ENCODE measurements around the gene TLK2. TPM values are rescaled to one million over a fixed set of nuclear protein-coding genes. Genes with fewer than 3 reads are reported as not detected.
A peak's percentile ranks its signal among the peaks of the same experiment; 100 is the strongest.
"Not testable (repeated sequence)": the region's sequence is repeated elsewhere in the genome, so short reads cannot be mapped to it uniquely, and the experiment has no call there.

Gene TLK2
- total RNA-seq (2014; rRNA removed; shearing (Covaris generic)): 22.0 and 31.6 TPM in 2 replicates

DNA sequence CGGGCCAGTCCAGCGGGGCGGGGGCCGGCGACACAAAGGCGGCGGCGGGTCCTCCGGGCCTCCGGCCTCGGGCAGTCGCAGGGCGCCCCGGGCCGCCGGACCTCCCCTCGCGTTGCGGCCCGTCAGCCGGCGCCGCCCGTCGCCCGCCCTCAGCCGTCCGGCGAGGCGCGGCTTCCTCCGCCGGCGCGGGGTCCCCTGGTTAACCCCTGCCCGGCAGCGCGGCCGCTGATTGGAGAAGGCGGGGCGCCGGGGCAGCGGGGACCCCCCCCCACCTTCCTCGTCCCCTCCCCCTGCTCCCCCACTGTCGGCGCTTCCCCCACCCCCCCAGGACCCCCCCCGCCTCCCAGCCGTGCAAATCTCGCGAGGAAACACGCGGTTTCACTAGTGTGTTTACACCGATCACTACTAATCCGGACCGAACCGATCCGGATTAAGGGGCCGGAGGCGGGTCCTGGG, at the start of gene TLK2:
Gene TLK2 (plus strand): TSS at position 402 of the 456 bp plus-strand sequence. CDS start 2,301 bp downstream, outside the sequence.
- peak; percentile 58 for DNase-seq (ENCODE audit: low spot score)
- in situ Hi-C loops (cut with HindIII; ENCODE audit: low sequenced_read_pairs): no loop called here

- in situ Hi-C loops (cut with HindIII; ENCODE audit: low sequenced_read_pairs); DNase-seq (ENCODE audit: low spot score): not testable (repeated sequence)
These were observed 43.4 kb upstream of the TLK2 start for GRCh38 chr17:62435251-62435650.

GRCh38 chr17:62441181-62441580, 37.4 kb upstream of the TLK2 start:
- in situ Hi-C loops (cut with HindIII; ENCODE audit: low sequenced_read_pairs); DNase-seq (ENCODE audit: low spot score): not testable (repeated sequence)

DNA sequence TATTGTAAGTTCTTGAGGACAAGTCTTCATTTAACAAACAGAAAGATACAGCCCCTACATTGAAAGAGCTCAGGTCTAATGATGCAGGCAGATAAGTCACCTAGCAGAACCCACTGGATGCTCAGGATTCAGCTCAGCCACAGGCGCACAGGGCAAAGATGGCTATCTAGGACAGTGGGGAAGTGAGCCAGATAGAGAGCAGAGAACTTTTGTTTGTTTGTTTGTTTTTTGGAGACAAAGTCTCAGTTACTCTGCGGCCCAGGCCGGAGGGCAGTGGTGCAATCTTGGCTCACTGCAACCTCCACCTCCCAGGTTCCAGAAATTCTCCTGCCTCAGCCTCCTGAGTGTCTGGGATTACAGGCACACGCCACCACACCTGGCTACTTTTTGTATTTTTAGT, 34.6 kb upstream of the TLK2 start:
- in situ Hi-C loops (cut with HindIII; ENCODE audit: low sequenced_read_pairs): no loop called here
- no peak for DNase-seq (ENCODE audit: low spot score)

GRCh38 chr17:62445791-62446190, 32.8 kb upstream of the TLK2 start:
- in situ Hi-C loops (cut with HindIII; ENCODE audit: low sequenced_read_pairs); DNase-seq (ENCODE audit: low spot score): not testable (repeated sequence)

DNA sequence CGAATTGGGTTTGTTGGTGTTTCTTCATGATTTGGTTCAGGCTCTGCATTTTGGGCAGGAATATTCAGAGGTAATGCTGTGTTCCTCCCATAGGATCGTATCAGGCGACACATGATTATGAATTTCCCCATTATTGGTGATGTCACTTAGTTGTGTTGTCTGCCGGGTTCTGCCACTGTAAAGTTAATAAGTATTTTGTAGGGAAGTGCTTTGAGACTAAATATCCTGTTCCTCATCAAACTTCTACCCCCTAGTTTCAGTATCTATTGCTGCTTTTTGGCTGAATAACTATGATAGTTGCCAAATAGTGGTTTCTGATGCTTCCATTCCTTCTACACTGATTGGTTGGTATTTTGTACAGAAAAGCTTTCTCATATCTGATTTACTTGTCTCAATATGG, 26.4 kb upstream of the TLK2 start:
- DNase-seq (ENCODE audit: low spot score); in situ Hi-C loops (cut with HindIII; ENCODE audit: low sequenced_read_pairs): not testable (repeated sequence)

- DNase-seq (ENCODE audit: low spot score); in situ Hi-C loops (cut with HindIII; ENCODE audit: low sequenced_read_pairs): not testable (repeated sequence)
These were observed 25.6 kb upstream of the TLK2 start for GRCh38 chr17:62453041-62453440.

DNA sequence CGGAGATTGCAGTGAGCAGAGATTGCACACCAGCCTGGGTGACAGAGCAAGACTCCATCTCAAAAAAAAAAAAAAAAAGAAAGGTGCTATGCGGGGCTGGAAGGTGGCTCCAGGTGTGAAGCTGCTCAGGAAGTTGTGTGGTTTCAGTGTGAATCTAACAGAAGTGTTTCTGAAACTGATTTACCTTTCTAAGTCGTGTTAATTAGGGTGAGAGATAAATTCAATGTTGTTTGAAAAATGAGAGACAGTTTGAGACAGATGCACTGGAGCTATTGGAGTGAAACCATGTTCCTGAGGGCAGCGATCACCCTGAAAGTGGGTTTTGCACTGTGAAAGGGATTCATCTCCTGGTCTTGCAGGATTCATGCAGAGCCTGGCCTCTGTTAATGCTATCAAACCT, 25.0 kb upstream of the TLK2 start:
- in situ Hi-C loops (cut with HindIII; ENCODE audit: low sequenced_read_pairs): not testable (repeated sequence)

DNA sequence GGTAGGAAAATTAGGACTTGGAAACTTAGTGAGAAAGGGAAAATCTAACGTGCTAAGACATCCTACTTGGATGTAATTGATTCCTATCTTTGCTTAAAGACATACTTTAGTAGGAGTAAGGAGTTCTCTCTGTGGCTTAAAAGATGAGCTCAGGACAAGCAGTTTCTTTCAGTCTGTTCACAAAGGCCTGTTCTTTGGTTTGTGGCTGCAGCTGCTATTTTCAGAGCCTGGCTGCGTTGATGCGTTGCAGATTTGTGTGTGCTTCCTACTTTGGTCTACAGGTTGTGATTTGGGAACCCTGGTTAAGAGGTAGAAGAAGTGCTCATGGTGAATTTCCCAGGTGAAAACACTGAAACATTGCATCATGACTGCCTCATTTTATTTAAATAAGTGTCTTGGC, 24.5 kb upstream of the TLK2 start:
- DNase-seq (ENCODE audit: low spot score); in situ Hi-C loops (cut with HindIII; ENCODE audit: low sequenced_read_pairs): not testable (repeated sequence)

More for the DNA sequence above, 25.0 kb upstream of the TLK2 start:
- not testable (repeated sequence) for DNase-seq (ENCODE audit: low spot score)

DNA sequence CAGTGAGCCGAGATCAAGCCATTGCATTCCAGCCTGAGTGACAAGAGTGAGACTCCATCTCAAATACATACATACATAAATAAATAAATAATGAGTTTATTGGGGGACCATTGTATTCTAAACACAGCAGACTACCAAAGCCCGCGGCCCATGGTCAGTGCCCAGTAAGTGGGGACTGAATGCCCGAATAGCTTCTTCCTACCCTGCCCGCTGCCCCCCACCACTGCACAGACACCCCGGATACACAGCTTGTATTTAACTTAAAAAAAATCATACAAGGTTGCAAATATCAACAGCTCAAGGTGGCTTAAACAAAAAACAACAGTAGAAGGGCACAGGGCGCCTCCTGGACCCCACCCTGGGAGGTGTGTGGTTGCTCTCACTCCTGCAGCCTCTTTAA, 22.6 kb upstream of the TLK2 start:
- in situ Hi-C loops (cut with HindIII; ENCODE audit: low sequenced_read_pairs): no loop called here
- no peak for DNase-seq (ENCODE audit: low spot score)

DNA sequence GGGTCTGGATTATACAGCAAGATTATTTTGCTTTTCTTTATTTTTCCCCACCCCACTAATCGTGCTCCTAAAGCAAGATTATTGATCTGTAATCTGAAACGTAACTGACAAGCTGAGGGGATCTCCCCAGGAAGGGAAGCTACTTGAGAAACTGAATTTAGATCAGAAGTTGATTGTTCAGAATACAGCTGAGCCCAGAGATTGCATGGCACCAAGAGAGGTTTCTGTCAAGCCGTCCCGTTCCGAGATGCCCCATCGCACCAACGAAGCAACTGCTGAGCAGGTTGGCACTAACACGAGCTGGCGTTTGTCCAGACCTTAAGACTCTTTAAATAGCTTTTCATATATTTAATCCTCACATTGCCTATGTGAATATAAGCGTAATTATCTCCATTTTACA, 20.1 kb upstream of the TLK2 start:
- in situ Hi-C loops (cut with HindIII; ENCODE audit: low sequenced_read_pairs); DNase-seq (ENCODE audit: low spot score): not testable (repeated sequence)

GRCh38 chr17:62464422-62464821, 14.2 kb upstream of the TLK2 start:
- DNase-seq (ENCODE audit: low spot score); in situ Hi-C loops (cut with HindIII; ENCODE audit: low sequenced_read_pairs): not testable (repeated sequence)

DNA sequence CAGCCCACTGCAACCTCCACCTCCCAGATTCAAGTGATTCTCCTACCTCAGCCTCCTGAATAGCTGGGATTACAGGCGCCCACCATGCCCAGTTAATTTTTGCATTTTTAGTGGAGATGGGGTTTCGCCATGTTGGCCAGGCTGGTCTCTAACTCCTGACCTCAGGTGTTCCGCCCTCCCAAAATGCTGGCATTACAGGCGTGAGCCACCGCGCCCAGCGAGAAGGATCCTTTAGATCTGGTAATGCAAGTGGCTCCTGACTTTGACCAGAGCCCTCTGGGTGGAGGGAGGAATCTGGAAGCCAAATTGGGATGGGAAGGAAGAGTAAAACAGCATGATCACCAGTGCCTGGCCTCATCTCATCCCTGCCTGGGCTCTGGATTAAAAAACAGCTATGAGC, 13.4 kb upstream of the TLK2 start:
- DNase-seq (ENCODE audit: low spot score); in situ Hi-C loops (cut with HindIII; ENCODE audit: low sequenced_read_pairs): not testable (repeated sequence)

DNA sequence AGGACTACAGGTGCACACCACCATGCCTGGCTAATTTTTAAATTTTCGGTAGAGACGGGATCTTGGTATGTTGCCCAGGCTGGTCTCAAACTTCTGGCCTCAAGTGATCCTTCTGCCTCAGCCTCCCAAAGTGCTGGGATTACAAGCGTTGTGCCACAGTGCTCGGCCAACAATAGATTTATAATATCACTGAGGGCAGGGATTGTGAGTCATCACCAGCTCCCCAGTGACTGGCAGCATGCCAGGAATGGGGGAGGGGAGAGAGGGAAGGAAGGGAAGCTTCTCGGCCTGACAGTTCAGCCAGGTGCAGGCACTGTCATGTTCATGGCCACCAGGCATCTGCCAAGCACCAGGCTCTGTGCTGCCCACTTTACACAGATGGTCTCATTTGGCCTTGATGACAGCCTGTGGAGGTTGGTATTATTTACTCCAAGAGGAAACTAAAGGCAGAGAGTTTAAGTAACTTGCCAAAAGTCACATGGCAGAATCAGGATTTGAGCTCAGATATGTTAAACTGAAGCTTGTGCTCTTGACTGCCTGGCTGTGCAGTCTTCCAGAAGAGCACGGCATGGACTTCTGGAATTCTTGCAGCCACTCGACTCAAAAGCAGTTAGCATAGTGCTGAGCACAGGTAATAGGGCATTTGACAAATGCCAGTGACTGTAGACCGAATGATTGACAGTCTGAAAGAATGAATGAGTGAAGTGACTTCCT, 7.8 kb upstream of the TLK2 start:
- peak; percentile 89 for DNase-seq (ENCODE audit: low spot score)
- in situ Hi-C loops (cut with HindIII; ENCODE audit: low sequenced_read_pairs): not testable (repeated sequence)

- in situ Hi-C loops (cut with HindIII; ENCODE audit: low sequenced_read_pairs): not testable (repeated sequence)
These were observed 7.2 kb upstream of the TLK2 start for GRCh38 chr17:62471380-62471880.

DNA sequence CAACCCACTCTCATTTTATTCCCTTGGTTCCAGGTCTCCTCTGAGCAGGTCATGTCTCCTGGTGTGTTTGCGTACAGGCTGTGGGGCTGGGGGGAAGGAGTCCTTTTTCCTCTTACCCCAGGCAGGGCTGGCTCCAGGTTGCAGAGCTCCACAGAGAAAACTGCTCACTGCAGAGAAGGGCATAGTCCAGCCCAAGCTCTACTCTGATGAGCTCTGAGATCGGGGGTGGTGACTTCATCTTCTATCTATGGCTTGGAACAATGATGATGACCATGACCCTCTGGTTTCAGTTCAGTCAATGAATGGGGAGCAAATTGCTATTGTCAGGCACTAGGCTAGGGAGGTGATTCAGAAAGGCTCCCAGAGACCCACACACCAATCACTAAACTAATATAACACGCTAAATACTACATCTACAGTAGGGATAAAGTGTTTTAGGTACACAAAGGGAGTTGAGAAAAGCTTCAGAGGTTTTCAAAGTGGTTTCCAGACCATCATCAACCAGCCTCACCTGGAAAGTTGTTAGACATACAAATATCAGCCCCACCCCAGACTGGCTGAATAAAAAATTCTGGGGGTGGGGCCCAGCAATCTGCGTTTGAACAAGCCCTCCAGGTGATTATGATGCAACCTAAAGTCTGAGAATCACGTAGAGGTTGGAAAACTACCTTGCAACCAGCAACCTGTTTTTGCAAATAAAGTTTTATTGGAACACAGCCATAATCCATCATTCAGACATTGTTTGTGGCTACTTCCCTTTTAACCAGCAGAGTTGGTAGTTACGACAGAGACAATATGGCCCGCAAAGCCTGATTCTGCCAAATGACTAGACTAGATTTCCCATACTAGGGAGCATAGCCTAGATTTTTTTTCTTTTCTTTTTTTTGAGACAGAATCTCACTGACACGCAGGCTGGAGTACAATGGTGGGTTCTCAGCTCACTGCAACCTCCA, 5.3 kb upstream of the TLK2 start:
- in situ Hi-C loops (cut with HindIII; ENCODE audit: low sequenced_read_pairs): not testable (repeated sequence)
- DNase-seq (ENCODE audit: low spot score): peak; percentile 4

More at GRCh38 chr17:62471380-62471880, 7.2 kb upstream of the TLK2 start:
- peak; percentile 40 for DNase-seq (ENCODE audit: low spot score)

DNA sequence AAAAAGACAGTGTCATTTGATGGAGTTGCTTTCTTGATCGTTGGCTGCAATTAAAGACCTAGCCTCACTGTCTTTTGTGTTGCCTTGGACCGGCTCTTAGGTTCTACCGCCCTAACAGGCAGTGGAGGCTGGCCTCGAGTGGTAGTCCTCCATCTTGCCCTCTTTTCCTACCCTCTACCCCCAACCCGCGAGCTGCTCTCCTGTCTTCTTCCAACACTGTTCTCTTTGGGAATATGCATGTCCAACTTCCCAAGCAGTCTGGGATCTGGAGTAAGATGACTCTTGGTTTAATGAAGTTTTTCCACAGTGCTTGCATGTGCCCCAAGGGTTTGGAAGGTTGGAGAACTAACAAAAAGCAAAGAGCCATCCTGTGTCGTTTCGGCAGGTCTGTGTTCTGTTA, 1.5 kb upstream of the TLK2 start:
- DNase-seq (ENCODE audit: low spot score); in situ Hi-C loops (cut with HindIII; ENCODE audit: low sequenced_read_pairs): not testable (repeated sequence)

DNA sequence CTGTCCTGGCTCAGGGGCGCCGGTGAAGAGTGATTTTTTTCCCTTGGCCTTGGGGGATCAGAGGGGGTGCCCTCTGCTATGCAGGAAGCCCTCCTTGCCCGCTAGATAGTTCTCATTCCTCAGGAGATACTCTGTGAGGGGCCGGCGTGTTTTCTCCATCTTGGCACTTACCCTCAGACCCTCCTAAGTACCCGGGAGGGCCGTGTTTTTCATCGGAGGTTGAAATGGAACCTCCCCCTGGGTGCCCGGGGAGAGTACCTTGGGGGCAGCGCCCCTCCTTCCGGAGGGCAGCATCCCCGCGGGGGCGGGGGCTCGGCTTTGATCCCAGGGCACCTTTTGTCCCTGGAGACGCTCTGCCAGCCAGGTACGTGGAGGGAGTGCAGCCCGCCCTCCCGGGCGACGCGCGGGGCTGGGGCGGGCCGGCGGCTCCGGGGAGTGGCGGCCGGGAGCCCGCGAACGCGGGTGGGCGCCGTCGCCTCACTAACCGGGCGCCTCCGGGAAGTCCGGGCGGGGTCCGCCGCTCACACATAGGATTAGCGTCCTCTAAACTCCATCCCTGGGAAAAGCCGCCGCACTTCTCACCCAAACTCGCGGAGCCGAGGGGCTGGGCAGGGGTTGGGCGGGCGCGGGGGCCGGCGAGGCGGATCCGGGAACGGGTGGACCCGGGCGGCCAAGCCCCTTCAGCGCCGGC, 762 bp upstream of the TLK2 start:
- DNase-seq (ENCODE audit: low spot score): peak; percentile 18
- in situ Hi-C loops (cut with HindIII; ENCODE audit: low sequenced_read_pairs): not testable (repeated sequence)
